ENCODE measurements around the gene VAMP1. TPM values are rescaled to one million over a fixed set of nuclear protein-coding genes. Genes with fewer than 3 reads are reported as not detected.

VAMP1 gene
- total and polyA plus RNA-seq, 2 of the 8 experiments (the other 6 are each of a cell fraction or from before 2014, with no cell fraction given) = 10.8 to 23.1 TPM

DNA sequence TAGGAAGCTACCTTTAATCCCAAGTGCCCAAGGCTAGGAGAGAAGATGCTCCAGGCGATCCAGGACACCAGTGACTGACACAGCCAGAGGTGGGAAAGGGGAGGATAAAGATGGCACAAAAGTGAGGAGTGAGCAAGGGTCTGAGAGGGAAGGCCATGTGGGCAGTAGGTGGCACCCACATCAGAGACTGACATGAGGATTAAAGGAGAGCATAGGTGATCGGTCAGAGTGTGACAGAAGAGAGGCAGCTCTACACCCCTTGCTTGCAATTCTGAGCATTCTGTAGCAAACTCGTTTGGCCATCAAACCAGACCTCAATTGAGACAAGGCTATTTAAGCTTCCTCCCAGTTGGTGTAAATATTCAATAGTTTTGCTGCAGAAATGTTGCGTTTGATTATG is 26.4 kb downstream of the VAMP1 start:
- CTCF ChIA-PET (ENCODE audit: partially characterized antibody) = interaction anchor here (0.8 to 5.1 kb wide), 9 partner anchors 10 to 118 kb away, joined by 3 to 42 read pairs (median 10); no protein-coding TSS in a partner anchor
- TF ChIP-seq GABPA (IDR thresholded peaks at IDR 0.05; ENCODE audit: borderline replicate concordance, insufficient read depth, low read length) (no peak), JUN (IDR thresholded peaks at IDR 0.05; ENCODE audit: low read depth, low read length) (no peak), RBBP5 (IDR thresholded peaks at IDR 0.05; ENCODE audit: borderline replicate concordance, low read depth, low read length) (no peak), POLR2AphosphoS5 (IDR thresholded peaks at IDR 0.05; ENCODE audit: low read depth, low read length) (no peak), HDAC6 (IDR thresholded peaks at IDR 0.05; ENCODE audit: low read depth, low read length) (no peak), CHD1 (IDR thresholded peaks at IDR 0.05; ENCODE audit: low read depth, low read length) (no peak), ATF2 (IDR thresholded peaks at IDR 0.05; ENCODE audit: low read length) (no peak), SUZ12 (IDR thresholded peaks at IDR 0.05; ENCODE audit: low read length) (no peak), TCF12 (IDR thresholded peaks at IDR 0.05; ENCODE audit: low read depth, low read length) (no peak), RAD21 (IDR thresholded peaks at IDR 0.05 in 1 of 2, conservative IDR thresholded peaks at IDR 0.05 in 1 of 2; ENCODE audit: low read depth in 2 of 2, low read length in 2 of 2) (no peak), HDAC2 (IDR thresholded peaks at IDR 0.05; ENCODE audit: borderline replicate concordance in 1 of 2, low read depth in 2 of 2, low read length in 2 of 2) (no peak), BACH1 (IDR thresholded peaks at IDR 0.05; ENCODE audit: low read length) (no peak)

More for the DNA sequence above, 26.4 kb downstream of the VAMP1 start:
- no peak overlapping the region for H2BK120ac ChIP-seq (replicated peaks; ENCODE audit: low read depth, low read length)
- H2AK5ac ChIP-seq (ENCODE audit: low read depth, low read length) = no peak overlapping the region
- H4K8ac ChIP-seq (ENCODE audit: extremely low read depth, insufficient read depth, low read length) = no peak overlapping the region
- no peak overlapping the region for H3K9ac ChIP-seq (replicated peaks in 1 of 4; ENCODE audit: extremely low read depth in 1 of 4, low read depth in 3 of 4, low read length in 3 of 4)
- no peak for DNase-seq (ENCODE audit: low read depth in 1 of 2, low spot score in 2 of 2)
- H3K79me2 ChIP-seq (ENCODE audit: control insufficient read depth in 1 of 2, insufficient read depth in 2 of 2, low read length in 2 of 2) = no peaks in the 10 kb centered on the region
- H3K27ac ChIP-seq (ENCODE audit: low read depth, low read length) = no peak overlapping the region
- H2AFZ ChIP-seq (ENCODE audit: low read length) = no peak overlapping the region
- H2BK20ac ChIP-seq (ENCODE audit: low read length) = no peak overlapping the region
- H3K56ac ChIP-seq (replicated peaks; ENCODE audit: insufficient read length, low read depth, low read length) = no peak overlapping the region
- no peak overlapping the region for H3K14ac ChIP-seq (ENCODE audit: insufficient read length)
- no peaks in the 10 kb centered on the region for H3K4me1 ChIP-seq (replicated peaks in 1 of 4; ENCODE audit: control insufficient read depth in 3 of 4, insufficient read depth in 4 of 4, low read length in 3 of 4)
- no peak overlapping the region for H3K4me2 ChIP-seq (ENCODE audit: insufficient read depth in 1 of 2, low read depth in 2 of 2, low read length in 2 of 2)
- no peak overlapping the region for H3K4me3 ChIP-seq (ENCODE audit: extremely low read depth in 1 of 4, insufficient read depth in 2 of 4, low read depth in 3 of 4, low read length in 4 of 4)
- H2BK12ac ChIP-seq (ENCODE audit: low read depth, low read length) = peak overlapping the region; percentile 51; the same call in 1 of the 2 replicates
- H4K5ac ChIP-seq (ENCODE audit: insufficient read length, low read depth, low read length) = no peak overlapping the region
- H2BK15ac ChIP-seq (ENCODE audit: low read length) = no peak overlapping the region
- no peaks in the 10 kb centered on the region for H3K27me3 ChIP-seq (replicated peaks in 1 of 4; ENCODE audit: control insufficient read depth in 3 of 4, extremely low read depth in 1 of 4, insufficient read depth in 3 of 4, low read length in 3 of 4)
- H2BK5ac ChIP-seq (ENCODE audit: low read depth, low read length) = no peak overlapping the region
- H3K18ac ChIP-seq (ENCODE audit: extremely low read depth, low read length) = no peak overlapping the region
- no peaks in the 10 kb centered on the region for H3K23me2 ChIP-seq (ENCODE audit: low read depth, low read length)
- no peak overlapping the region for H3K4ac ChIP-seq (replicated peaks; ENCODE audit: insufficient read length, low read depth, low read length)
- no peaks in the 10 kb centered on the region for H3K9me3 ChIP-seq (ENCODE audit: insufficient read depth in 2 of 2, low read depth in 1 of 2, low read length in 1 of 2)
- no peaks in the 10 kb centered on the region for H3K36me3 ChIP-seq (ENCODE audit: control insufficient read depth in 2 of 4, insufficient read depth in 4 of 4, low read length in 3 of 4)
- WGBS, 2 experiments (ENCODE audit: extremely low coverage in 1 of 2, insufficient coverage in 1 of 2, insufficient read length in 1 of 2, insufficient replicate concordance in 2 of 2, low coverage in 1 of 2, low lambda C conversion rate in 2 of 2, missing lambda C conversion rate in 1 of 2) = 92% methylated on average over 4 of the region's 4 CpGs; no CpG with 5 or more reads in 1 of the 2 experiments
- H3K79me1 ChIP-seq (ENCODE audit: low read depth, low read length) = no peaks in the 10 kb centered on the region
- POLR2A ChIA-PET (ENCODE audit: partially characterized antibody) = interaction anchor here (1.0 to 4.2 kb wide), 8 partner anchors 8 to 90 kb away, joined by 3 to 22 read pairs (median 6); partner anchors contain the start of genes GAPDH, TAPBPL and VAMP1
- H4K20me1 ChIP-seq (replicated peaks in 1 of 2; ENCODE audit: control insufficient read depth in 1 of 2, insufficient read depth in 2 of 2, low read length in 2 of 2) = no peaks in the 10 kb centered on the region
- no peak overlapping the region for H4K91ac ChIP-seq (replicated peaks; ENCODE audit: insufficient read length, low read length)
- no peak for FAIRE-seq
- no peak overlapping the region for H3K23ac ChIP-seq (ENCODE audit: insufficient read length)

Data from H1 (cell line).